HG03520 (cell line): ENCODE data around the gene LFNG.
"Not testable (repeated sequence)": the region's sequence is repeated elsewhere in the genome, so short reads cannot be mapped to it uniquely, and the experiment has no call there.

Experiments
- ATAC-seq: cut with Tn5 transposase; IDR thresholded peaks from one replicate; pipeline ENCODE4 v1.9.1; 2021; ENCODE audit warnings: mild to moderate bottlenecking, moderate library complexity; ENCODE audit not compliant: unreplicated experiment

LFNG gene

DNA sequence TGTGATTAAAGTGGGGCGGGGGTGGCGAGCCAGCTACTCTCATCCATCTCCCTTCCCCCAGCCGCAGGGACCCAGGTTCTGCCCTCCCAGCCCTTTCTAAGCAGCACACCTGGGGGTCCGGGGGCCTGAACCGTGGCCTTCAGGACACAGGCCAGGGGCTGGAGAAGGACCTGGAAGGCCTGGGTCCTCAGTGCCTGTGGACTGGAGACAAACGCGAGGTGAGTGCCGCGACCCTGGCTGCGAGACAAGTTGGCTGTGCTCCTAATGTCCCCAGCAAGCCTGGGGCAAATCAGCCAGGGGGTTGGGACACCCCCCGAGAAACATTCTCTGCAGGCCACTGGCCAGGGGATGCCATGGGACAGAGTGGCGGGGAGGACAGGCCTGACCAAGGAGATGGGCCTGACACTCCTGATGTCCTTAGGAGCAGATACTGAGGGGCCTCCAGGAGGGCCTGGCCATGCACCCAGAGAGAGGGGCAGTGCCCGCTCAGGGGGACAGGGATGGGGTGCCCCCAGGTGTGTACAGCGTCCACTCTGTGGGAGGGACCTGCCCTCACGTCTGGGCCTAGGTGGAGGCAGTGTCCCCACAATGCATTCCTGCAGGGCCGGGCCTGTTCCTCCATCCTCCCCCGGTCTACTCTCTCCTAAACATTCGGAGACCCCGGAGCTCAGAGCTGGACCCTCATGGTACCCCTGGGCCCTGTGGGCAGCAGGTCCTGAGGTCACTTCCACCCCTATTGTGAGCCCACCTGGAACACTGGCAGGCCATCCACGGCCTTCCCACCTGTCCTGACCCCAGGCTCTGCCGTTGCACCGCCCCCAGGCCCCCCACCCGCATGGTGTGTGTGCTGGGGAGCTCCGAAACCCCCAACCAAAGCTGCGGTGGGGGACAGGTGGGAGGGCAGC is 22.7 kb downstream of the LFNG start:
- no peak for ATAC-seq

DNA sequence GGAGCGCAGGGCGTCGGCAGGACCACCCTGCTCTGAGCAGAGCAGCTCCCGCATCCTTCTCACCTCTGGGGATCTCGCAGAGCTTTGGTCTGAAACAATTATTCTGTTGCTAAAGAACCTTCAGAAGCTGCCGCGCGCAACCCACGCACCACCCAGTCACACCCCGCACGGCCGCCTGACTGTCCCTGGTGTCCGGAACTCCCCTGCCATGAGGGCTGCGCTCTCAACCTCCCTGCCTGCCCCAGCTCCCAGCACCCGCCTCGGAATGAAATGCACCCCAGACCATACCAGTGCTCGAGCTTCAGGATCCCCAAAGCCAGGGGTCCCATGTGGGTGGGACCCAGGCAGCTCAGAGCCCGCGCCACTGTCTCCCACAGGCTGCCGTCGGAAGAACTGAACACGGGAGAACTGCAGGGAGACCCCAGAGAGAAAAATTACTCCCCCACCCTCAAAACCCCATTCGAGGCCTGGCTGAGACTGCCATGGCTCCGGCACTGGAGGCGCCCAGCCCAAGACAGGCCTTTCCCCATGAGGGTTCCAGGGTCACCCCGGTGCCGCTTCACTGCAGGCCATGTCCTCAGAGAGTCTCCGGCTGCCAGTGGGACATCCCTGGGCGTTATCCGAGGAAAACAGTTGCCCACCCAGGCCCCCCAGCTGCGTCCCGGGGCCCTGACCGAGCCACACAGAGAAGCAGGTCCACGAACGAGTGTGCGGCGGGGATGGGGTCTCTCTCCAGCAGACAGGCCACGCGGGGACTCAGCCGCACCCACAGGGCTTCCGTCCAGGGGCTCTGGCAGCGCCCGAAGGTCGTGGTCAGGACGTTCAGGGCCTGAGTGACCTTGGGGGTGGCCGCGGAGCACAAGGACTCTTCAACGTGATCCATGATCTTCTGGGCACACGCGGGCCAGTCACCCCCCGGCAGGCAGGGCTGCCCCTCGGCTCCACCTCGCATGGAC is 23.6 kb downstream of the LFNG start:
- no peak for ATAC-seq

DNA sequence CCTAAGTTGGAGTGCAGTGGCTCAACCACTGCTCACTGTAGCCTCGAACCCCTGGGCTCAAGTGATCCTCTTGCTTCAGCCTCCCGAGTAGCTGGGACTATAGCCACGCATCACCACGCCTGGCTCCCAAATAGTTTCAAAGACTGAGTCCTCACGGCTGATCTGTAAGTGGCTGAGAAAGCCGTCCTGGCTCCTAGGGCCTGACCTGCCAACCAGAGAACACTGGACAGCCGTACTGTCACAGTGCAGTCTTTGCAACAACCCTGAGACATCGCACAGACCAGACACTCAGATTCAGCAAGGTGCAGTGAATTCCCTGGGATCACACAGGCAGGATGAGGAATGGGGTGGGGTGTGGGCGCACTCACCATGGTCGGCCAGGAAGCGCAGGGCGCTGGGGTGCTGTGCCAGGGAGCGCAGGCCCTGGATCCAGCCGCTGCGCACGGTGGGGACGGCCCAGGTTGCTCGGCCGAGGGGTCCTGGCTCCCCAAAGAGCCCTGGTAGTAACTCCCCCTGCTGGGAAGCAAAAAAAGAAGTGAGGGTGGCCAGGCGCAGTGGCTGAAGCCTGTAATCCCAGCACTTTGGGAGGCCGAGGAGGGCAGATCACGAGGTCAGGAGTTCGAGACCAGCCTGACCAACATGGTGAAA is 25.1 kb downstream of the LFNG start:
- ATAC-seq = no peak

DNA sequence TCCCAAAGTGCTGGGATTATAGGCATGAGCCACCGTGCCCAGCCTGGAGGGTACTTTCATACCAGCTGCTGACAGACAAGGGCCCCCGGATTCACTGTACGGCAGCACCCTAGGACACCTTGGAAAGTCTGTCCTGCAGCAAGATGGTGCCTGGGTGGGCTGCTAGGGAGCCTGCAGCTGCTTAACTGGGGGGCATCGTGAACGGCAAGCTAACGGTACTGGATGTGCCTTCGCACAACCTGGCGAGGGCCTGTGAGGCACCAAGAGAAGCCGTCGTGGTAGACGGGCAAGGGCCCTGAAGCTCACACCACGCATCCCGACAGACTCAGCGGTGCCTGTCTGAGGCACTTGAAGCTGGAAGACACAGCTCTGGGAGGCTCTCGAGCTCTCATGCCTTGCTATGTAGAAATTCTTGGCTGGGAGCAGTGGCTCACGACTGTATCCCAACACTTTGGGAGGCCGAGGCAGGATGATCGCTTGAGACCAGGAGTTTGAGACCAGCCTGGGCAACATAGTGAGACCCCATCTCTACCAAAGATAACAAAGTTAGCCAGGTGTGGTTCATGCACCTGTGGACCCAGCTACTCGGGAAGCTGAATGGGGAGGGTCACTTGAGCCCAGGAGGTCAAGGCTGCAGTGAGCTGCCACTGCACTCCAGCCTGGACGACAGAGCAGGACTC is 26.3 kb downstream of the LFNG start:
- ATAC-seq = no peak

DNA sequence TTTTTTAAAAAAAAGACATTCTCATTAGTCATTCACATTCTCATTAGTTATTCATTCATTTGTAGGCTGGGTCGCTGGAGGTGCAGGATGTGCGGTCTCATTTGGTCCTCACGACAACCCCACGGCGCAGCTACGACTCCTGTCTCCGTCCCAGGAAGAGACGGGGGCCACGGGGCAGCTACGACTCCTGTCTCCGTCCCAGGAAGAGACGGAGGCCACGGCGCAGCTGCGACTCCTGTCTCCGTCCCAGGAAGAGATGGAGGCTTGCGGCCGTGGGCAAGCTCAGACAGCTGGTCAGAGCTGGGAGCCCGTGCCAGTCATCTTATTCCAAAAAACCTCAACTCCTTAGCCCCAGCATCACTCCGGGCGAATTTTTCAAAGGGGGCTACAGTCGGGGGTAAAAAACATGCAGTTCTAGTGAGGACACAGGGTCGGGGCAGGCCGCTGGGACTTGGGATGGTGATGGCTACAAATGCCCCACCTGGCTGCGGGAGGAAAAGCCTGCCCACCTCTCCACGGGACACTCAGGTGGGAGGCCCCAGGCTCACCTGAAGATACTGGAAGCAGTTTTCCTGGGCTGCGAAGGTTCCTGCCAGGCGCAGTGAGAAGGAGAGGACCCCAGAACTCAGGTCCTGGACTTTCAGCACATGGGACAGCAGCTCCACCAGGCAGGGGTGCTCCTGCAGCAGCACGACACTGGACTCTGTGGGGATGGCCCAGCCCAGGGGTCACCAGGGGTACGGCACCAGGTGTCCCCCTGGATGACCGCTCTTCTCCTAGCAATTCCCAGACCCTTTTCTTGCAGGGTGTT is 27.4 kb downstream of the LFNG start:
- no peak for ATAC-seq

DNA sequence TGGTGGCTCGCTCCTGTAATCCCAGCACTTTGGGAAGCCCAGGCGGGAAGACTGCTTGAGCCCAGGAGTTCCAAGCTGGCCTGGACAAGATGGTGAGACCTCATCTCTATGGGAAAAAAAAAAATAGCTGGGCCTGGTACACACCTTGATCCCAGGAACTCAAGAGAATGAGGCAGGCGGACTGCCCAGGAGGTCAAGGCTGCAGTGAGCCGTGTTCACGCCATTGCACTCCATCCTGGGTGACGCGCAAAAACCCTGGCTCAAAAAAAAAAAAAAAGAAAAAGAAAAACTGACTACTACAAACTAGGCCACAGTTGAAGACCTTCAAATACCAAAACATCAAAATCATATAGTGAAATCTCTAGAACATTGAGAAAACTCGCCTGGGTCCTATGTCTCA is 31.8 kb downstream of the LFNG start:
- no peak for ATAC-seq

DNA sequence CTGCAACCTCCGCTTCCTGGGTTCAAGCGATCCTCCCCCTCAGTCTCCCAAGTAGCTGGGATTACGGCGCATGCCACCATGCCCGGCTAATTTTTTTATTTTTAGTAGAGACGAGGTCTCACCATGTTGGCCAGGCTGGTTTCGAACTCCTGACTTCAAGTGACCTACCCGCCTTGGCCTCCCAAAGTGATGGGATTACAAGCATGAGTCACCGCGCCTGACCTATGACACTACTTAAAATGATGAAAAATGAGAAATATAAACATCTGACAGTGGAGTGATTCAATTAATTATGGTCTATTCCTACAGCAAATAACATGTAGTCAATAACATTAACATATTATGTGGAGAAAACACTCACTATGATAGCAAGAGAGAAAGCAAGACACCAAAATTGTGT is 33.5 kb downstream of the LFNG start:
- no peak for ATAC-seq

DNA sequence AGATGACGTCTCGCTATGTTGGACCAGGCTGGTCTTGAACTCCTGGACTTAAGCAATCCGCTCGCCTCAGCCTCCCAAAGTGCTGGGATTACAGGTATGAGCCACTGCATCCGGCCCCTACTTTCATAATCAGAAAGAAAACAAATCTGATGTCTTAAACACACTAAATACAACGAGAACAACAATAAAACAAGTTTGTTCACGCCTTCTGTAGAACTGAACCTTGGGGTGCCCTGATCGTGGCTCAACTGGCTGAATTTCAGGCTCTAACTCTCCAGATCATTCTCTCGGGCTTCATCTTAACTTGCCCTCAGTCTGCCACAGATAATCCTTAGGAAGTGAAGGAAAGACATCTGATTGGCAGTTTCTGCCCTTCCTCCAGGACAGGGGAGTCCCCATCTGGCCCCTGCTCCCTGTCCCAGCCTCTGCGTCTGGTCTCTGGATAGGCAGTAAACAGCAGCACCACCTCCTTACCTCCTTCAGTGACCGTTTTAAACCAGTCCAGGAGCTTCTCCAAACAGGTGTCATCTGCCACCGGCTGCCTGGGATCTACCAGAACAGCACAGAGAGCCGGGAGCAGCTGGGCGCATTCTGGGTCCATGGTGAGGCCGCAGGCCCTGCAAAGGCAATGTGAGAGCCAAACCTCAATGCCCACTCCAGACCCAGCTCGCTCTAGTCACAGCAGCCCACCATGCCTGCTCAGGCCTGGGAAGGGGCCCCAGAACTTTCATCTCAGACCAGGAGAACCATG is 34.4 kb downstream of the LFNG start:
- no peak for ATAC-seq

DNA sequence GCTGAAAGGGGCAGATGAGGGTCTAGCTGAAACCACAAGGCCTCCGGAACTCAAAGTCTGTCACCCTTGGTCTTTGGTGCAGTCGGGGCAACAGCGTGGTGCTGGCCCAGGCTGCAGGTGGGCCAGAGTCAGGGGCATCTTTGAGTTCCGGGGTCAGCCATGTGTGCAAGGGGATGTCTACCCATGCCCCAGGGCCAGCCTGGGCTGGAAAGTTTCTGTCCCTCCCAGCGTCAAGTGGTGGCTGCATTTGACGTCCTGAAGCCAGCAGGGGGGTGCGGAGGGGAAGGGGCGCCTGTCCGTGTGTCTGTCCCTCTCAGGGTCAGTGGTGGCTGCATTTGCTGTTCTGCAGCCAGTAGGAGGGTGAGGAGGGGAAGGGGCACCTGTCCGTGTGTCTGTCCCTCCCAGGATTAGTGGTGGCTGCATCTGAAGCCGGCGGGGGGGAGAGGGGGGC is 35.1 kb downstream of the LFNG start:
- no peak for ATAC-seq

DNA sequence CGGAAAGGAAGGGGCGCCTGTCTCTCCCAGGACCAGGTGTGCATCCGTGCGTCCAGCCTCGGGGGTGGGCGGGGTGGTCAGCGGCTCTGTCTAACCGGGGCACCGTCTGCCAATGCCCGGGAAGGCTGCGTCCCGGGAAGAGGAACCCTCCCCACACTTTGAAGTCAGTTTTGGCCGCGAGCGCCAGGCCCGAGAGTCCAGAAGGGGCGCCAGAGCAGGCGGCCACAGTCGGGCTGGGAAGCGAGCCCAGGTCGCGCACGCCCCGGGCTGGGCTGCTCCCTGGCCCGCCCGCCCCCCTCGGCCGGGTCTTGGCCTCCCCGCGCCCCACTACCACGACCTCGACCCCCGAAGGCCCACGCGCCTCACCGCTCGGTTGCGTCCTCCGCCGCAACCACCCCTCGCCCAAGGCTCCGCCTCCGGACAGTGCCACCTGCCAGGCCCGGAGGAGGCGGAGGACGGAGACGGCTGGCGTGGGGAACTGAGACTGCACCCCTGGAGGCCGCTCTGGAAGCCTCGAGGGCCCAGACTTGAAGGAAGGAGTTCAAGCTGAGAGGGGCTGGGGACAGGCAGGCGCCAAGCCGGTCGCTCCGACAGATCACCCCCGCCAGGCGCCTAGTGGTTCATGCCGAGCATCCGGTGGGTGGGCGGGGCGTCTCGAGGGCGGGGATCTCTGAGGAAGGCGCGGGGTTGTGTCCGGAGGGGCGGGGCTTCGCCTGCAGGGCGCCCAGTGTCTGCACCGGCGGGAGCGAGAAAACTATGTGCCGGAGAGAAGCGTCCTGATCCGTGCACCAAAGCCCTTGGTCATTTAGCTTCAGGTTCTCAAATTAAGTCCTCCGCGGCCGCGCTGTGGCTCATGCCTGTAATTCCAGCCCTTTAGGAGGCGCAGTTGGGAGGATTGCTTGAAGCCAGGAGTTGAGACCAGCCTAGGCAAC is 35.8 kb downstream of the LFNG start, which contains the start of gene BRAT1:
Gene BRAT1 (minus strand): TSS at position 404 of the 932 bp plus-strand sequence. CDS start 1,093 bp downstream, outside the sequence.
- peak; percentile 61 for ATAC-seq

DNA sequence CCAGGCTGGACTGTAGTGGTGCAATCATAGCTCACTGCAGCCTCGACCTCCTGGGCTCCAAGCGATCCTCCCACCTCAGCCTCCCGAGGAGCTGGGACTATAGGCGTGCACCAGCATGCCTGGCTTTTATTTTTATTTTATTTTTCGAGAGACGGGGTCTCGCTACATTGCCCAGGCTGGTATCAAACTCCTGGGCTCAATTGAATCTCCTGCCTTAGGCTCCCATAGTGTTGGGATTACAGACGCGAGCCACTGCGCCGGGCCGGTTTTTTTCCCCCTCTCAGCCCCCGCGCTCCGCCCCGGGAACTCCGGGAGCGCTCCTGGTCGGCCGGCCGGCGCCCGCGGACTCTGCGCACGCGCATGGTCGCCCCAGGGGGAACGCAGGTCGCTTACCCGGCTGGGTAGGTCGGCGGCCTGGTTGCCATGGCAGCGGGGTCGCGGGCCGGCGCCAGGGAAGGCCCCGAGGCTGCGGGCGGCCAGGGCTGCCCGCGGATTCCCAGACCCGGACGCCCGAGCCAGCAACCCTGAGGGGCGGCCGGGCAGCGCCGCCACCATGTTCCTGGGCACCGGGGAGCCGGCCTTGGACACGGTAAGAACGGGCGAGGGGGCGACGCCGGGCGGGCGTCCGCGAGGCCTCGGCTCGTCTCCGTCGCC is 39.2 kb downstream of the LFNG start, which contains the start of gene IQCE:
Gene IQCE (plus strand): TSS at position 351 of the 654 bp plus-strand sequence. CDS start 203 bp downstream, at position 554.
- ATAC-seq = peak; percentile 50

DNA sequence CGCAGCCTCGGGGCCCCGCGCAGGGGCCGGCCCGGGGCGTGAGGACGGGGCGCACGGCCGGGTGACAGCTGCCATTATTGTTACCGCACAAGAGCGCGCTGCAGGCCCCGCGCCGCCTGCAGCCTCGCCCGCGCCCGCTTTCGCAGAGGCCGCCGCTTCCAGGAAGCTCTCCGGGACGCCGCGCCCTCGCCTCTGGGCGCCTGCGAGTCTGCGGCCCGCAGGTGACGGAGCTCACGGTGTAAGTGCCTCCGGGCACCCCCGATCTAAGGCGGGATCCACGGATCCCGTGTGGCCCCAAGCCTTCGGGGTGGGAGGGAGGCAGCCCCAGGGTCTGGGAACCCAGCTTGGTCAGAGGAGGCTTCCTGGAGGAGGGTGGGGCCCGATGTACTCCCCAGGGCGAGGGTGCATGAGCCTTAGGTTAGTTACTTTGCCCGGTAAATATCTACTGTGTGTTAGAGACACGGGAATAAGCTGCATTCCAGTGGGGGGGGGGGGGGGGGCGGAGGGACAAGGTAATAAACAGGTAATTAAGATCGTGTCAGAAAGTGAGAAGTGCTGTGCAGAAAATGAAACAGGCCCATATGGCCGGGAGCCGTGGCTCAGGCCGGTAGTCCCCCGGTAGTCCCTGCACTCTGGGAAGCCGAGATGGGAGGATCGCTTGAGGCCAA is 39.8 kb downstream of the LFNG start:
- ATAC-seq = peak; percentile 6

DNA sequence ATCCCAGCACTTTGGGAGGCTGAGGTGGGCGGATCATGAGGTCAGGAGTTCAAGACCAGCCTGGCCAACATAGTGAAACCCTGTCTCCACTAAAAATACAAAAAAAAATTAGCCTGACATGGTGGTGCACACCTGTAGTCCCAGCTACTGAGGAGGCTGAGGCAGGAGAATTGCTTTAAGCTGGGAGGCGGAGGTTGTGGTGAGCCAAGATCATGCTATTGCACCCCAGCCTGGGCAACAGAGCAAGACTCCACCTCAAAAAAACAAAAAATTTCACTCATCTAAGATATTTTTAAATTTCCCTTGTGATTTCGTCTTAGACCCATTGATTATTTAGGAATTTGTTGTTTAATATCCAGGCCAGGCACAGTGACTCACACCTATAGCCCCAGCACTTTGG is 44.4 kb downstream of the LFNG start:
- not testable (repeated sequence) for ATAC-seq

DNA sequence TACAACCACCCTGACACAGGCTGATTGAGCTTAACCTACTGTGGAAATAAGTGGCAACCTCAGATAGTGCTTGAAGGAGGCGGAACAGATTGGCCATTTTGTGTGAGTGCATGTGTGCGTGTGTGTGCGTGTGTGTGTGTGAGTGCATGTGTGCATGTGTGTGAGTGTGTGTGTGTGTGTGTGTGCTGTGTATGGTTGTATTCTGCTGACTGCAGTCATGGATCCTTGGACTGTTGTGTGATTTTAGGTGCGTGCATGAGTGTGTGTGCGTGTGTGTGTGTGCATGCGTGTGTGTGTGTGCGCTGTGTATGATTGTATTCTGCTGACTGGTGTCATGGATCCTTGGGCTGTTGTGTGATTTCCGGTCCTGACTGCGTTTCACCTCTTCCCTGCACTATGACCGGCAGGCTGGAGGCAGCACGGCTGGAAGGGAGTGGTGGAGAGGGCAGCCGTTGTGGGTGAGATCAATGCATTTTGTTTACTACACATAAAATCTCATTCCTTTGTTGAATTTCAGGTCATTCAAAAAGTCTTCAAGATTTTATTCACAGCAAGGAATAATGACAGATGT is 45.5 kb downstream of the LFNG start:
- no peak for ATAC-seq

DNA sequence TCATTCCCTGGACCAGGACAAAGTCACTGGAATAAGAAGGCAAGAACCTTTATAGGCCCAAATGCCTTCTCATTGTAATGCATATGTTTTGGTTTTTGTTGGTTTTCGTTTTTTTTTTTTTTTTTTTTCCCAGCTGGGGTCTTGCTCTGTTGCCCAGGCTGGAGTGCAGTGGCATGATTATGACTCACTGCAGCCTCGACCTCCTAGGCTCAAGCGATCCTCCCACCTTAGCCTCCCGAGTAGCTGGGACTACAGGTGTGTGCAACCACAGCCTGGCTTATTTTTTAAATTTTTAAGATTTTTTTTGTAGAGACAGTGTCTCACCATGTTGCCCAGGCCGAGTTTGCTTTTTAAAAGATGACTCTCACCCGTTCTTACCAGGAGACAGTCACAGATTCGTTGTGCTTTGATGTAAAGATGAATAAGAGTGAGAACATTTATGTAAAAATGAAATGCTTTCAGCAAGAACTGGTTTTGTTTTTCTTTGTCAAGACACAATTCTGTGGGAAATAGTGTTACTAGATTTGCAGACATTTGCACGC is 46.8 kb downstream of the LFNG start:
- peak; percentile 29 for ATAC-seq
